WTC11 (cell line): ENCODE results near the gene BCL11B. TPM values are rescaled to one million over a fixed set of nuclear protein-coding genes. Genes with fewer than 3 reads are reported as not detected.

ENCODE experiments used
- ATF3 ChIP-seq: sonication (generic); formaldehyde crosslinking; conservative IDR thresholded peaks from 2 replicates; pipeline ENCODE4 v1.8.1; 2022; ENCODE audit warnings: mild to moderate bottlenecking, missing genetic modification reagents
- ATF6 ChIP-seq: sonication (generic); formaldehyde crosslinking; IDR thresholded peaks from 2 replicates; pipeline ENCODE4 v1.8.1; 2023; ENCODE audit warnings: mild to moderate bottlenecking, missing genetic modification reagents
- CDX4 ChIP-seq: fragments of 250-450 bp; sonication (Bioruptor Pico); IDR thresholded peaks from 2 replicates; pipeline ENCODE4 v1.9.0; 2021; ENCODE audit warnings: moderate library complexity, mild to moderate bottlenecking, inconsistent platforms, borderline replicate concordance
- EMX1 ChIP-seq: fragments of 250-450 bp; sonication (Bioruptor Pico); IDR thresholded peaks from 2 replicates; pipeline ENCODE4 v1.8.0; 2021; ENCODE audit warnings: mild to moderate bottlenecking
- ESRRA ChIP-seq: sonication (generic); formaldehyde crosslinking; IDR thresholded peaks from 2 replicates; pipeline ENCODE4 v1.8.1; 2022; ENCODE audit warnings: mild to moderate bottlenecking, missing genetic modification reagents, borderline replicate concordance
- FOXP1 ChIP-seq: sonication (generic); formaldehyde crosslinking; IDR thresholded peaks from 2 replicates; pipeline ENCODE4 v1.8.0; 2022; ENCODE audit warnings: missing genetic modification reagents, mild to moderate bottlenecking, moderate library complexity, borderline replicate concordance
- GABPB1 ChIP-seq: sonication (generic); formaldehyde crosslinking; IDR thresholded peaks from 2 replicates; pipeline ENCODE4 v1.8.1; 2023; ENCODE audit warnings: mild to moderate bottlenecking, missing genetic modification reagents
- HMGA2 ChIP-seq: fragments of 250-450 bp; sonication (Bioruptor Pico); IDR thresholded peaks from 2 replicates; pipeline ENCODE4 v1.4.0; 2021; ENCODE audit warnings: mild to moderate bottlenecking, moderate library complexity
- NR3C1 ChIP-seq: sonication (generic); formaldehyde crosslinking; conservative IDR thresholded peaks from 2 replicates; pipeline ENCODE4 v1.8.1; 2023; ENCODE audit warnings: low read depth, mild to moderate bottlenecking, missing genetic modification reagents
- PRRX2 ChIP-seq: fragments of 250-450 bp; sonication (Bioruptor Pico); IDR thresholded peaks from 2 replicates; pipeline ENCODE4 v1.8.0; 2021; ENCODE audit warnings: mild to moderate bottlenecking
- RORB ChIP-seq: fragments of 250-450 bp; sonication (Bioruptor Pico); IDR thresholded peaks from 2 replicates; pipeline ENCODE4 v1.9.0; 2021; ENCODE audit warnings: mild to moderate bottlenecking
- SOX15 ChIP-seq: fragments of 250-450 bp; sonication (Bioruptor Pico); IDR thresholded peaks from 2 replicates; pipeline ENCODE4 v1.9.0; 2021; ENCODE audit warnings: mild to moderate bottlenecking
- USF1 ChIP-seq: sonication (generic); formaldehyde crosslinking; IDR thresholded peaks from 2 replicates; pipeline ENCODE4 v1.8.0; 2022; ENCODE audit warnings: mild to moderate bottlenecking, missing genetic modification reagents
- ZBTB21 ChIP-seq: sonication (generic); formaldehyde crosslinking; IDR thresholded peaks from 2 replicates; pipeline ENCODE4 v1.8.1; 2023; ENCODE audit warnings: mild to moderate bottlenecking, missing genetic modification reagents, borderline replicate concordance
- ZNF232 ChIP-seq: sonication (generic); formaldehyde crosslinking; IDR thresholded peaks from 2 replicates; pipeline ENCODE4 v1.8.0; 2022; ENCODE audit warnings: mild to moderate bottlenecking, missing genetic modification reagents
- ZNF396 ChIP-seq: fragments of 250-450 bp; sonication (Bioruptor Pico); IDR thresholded peaks from 2 replicates; pipeline ENCODE4 v1.8.0; 2021; ENCODE audit warnings: mild to moderate bottlenecking, moderate library complexity, borderline replicate concordance
- ZNF416 ChIP-seq: fragments of 250-450 bp; sonication (Bioruptor Pico); IDR thresholded peaks from 2 replicates; pipeline ENCODE4 v1.9.0; 2021; ENCODE audit warnings: mild to moderate bottlenecking, inconsistent platforms
- ZNF671 ChIP-seq: fragments of 250-450 bp; sonication (Bioruptor Pico); IDR thresholded peaks from 2 replicates; pipeline ENCODE4 v1.8.0; 2021; ENCODE audit warnings: mild to moderate bottlenecking
- total RNA-seq: library from RNA; stranded (reverse); gene quantifications from 3 replicates; pipeline ENCODE4 v1.2.3, GENCODE V29; 2021
- TF ChIP-seq, protein P1 (sequence below): sonication (generic); formaldehyde crosslinking; IDR thresholded peaks from 2 replicates; pipeline ENCODE4 v1.8.1; 2023; ENCODE audit warnings: mild to moderate bottlenecking, missing genetic modification reagents
- TF ChIP-seq, protein P2 (sequence below): sonication (generic); formaldehyde crosslinking; IDR thresholded peaks from 2 replicates; pipeline ENCODE4 v1.8.0; 2023; ENCODE audit warnings: missing genetic modification reagents
- TF ChIP-seq, protein P3 (sequence below): sonication (generic); formaldehyde crosslinking; IDR thresholded peaks from 2 replicates; pipeline ENCODE4 v1.8.1; 2022; ENCODE audit warnings: missing genetic modification reagents, borderline replicate concordance
- TF ChIP-seq, protein P4 (sequence below): sonication (generic); formaldehyde crosslinking; IDR thresholded peaks from 2 replicates; pipeline ENCODE4 v1.8.1; 2023; ENCODE audit warnings: mild to moderate bottlenecking, moderate library complexity, missing genetic modification reagents
- TF ChIP-seq, protein P5 (sequence below): sonication (generic); formaldehyde crosslinking; conservative IDR thresholded peaks from 2 replicates; pipeline ENCODE4 v1.8.1; 2023; ENCODE audit warnings: mild to moderate bottlenecking, low read depth, missing genetic modification reagents, moderate library complexity
- TF ChIP-seq, protein P6 (sequence below): fragments of 250-450 bp; sonication (Bioruptor Pico); conservative IDR thresholded peaks from 2 replicates; pipeline ENCODE4 v1.9.0; 2021; ENCODE audit warnings: mild to moderate bottlenecking

Gene BCL11B
- total RNA-seq, 1 experiment from 2014 or later = 9.1 TPM

- TF ChIP-seq, protein P1, sequence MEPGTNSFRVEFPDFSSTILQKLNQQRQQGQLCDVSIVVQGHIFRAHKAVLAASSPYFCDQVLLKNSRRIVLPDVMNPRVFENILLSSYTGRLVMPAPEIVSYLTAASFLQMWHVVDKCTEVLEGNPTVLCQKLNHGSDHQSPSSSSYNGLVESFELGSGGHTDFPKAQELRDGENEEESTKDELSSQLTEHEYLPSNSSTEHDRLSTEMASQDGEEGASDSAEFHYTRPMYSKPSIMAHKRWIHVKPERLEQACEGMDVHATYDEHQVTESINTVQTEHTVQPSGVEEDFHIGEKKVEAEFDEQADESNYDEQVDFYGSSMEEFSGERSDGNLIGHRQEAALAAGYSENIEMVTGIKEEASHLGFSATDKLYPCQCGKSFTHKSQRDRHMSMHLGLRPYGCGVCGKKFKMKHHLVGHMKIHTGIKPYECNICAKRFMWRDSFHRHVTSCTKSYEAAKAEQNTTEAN (CRISPR knock-in tag) = peak; percentile 87
- TF ChIP-seq USF1 (CRISPR knock-in tag) (no peak), FOXP1 (CRISPR knock-in tag) (0 out of 2 replicates have a peak, but pooled peaks have one; percentile 69), ATF6 (CRISPR knock-in tag) (no peak), ZNF396 (CRISPR knock-in tag) (no peak), ZNF232 (CRISPR knock-in tag) (0 out of 2 replicates have a peak, but pooled peaks have one; percentile 61), RORB (CRISPR knock-in tag) (no peak), ZNF671 (CRISPR knock-in tag) (no peak), SOX15 (CRISPR knock-in tag) (no peak), NR3C1 (CRISPR knock-in tag) (no peak), PRRX2 (CRISPR knock-in tag) (no peak), GABPB1 (no peak), ATF3 (CRISPR knock-in tag) (no peak), CDX4 (CRISPR knock-in tag) (no peak), EMX1 (CRISPR knock-in tag) (no peak), ESRRA (CRISPR knock-in tag) (no peak), ZNF416 (CRISPR knock-in tag) (no peak), HMGA2 (CRISPR knock-in tag) (no peak), ZBTB21 (peak; percentile 62; the same call in 1 of the 2 replicates)
- TF ChIP-seq, protein P2, sequence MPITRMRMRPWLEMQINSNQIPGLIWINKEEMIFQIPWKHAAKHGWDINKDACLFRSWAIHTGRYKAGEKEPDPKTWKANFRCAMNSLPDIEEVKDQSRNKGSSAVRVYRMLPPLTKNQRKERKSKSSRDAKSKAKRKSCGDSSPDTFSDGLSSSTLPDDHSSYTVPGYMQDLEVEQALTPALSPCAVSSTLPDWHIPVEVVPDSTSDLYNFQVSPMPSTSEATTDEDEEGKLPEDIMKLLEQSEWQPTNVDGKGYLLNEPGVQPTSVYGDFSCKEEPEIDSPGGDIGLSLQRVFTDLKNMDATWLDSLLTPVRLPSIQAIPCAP = no peak
- TF ChIP-seq, protein P3, sequence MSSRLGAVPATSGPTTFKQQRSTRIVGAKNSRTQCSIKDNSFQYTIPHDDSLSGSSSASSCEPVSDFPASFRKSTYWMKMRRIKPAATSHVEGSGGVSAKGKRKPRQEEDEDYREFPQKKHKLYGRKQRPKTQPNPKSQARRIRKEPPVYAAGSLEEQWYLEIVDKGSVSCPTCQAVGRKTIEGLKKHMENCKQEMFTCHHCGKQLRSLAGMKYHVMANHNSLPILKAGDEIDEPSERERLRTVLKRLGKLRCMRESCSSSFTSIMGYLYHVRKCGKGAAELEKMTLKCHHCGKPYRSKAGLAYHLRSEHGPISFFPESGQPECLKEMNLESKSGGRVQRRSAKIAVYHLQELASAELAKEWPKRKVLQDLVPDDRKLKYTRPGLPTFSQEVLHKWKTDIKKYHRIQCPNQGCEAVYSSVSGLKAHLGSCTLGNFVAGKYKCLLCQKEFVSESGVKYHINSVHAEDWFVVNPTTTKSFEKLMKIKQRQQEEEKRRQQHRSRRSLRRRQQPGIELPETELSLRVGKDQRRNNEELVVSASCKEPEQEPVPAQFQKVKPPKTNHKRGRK (CRISPR knock-in tag) = no peak
- TF ChIP-seq, protein P4, sequence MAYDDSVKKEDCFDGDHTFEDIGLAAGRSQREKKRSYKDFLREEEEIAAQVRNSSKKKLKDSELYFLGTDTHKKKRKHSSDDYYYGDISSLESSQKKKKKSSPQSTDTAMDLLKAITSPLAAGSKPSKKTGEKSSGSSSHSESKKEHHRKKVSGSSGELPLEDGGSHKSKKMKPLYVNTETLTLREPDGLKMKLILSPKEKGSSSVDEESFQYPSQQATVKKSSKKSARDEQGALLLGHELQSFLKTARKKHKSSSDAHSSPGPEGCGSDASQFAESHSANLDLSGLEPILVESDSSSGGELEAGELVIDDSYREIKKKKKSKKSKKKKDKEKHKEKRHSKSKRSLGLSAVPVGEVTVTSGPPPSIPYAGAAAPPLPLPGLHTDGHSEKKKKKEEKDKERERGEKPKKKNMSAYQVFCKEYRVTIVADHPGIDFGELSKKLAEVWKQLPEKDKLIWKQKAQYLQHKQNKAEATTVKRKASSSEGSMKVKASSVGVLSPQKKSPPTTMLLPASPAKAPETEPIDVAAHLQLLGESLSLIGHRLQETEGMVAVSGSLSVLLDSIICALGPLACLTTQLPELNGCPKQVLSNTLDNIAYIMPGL (CRISPR knock-in tag) = peak; percentile 45
- TF ChIP-seq, protein P5, sequence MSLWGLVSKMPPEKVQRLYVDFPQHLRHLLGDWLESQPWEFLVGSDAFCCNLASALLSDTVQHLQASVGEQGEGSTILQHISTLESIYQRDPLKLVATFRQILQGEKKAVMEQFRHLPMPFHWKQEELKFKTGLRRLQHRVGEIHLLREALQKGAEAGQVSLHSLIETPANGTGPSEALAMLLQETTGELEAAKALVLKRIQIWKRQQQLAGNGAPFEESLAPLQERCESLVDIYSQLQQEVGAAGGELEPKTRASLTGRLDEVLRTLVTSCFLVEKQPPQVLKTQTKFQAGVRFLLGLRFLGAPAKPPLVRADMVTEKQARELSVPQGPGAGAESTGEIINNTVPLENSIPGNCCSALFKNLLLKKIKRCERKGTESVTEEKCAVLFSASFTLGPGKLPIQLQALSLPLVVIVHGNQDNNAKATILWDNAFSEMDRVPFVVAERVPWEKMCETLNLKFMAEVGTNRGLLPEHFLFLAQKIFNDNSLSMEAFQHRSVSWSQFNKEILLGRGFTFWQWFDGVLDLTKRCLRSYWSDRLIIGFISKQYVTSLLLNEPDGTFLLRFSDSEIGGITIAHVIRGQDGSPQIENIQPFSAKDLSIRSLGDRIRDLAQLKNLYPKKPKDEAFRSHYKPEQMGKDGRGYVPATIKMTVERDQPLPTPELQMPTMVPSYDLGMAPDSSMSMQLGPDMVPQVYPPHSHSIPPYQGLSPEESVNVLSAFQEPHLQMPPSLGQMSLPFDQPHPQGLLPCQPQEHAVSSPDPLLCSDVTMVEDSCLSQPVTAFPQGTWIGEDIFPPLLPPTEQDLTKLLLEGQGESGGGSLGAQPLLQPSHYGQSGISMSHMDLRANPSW (CRISPR knock-in tag) = no peak
- TF ChIP-seq, protein P6, sequence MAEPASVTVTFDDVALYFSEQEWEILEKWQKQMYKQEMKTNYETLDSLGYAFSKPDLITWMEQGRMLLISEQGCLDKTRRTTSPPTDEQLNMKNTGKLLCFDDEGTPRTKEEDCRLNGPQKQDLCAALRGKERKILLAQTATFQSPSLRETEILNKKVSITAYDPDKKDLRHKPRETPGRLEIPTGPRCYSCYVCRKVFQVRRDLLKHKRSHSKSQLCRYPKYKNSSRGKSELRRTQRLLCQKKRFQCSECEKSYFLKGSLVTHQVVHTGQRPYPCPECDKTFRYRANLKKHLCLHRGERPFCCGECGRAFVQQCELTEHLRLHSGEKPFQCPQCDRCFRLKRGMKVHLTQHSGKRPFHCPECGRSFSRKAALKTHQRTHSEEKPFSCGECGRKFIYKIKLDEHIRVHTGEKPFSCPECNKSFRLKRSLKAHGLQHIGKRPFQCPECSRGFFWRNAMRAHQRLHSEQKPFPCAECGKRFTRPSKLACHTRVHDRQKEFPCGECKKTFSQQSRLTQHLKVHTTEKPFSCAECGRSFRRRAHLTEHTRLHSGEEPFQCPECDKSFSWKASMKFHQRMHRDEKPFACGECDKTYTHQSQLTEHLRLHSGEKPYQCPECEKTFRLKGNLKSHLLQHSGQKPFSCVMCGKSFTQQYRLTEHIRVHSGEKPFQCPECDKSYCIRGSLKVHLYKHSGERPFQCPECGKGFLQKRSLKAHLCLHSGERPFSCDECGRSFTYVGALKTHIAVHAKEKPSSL (CRISPR knock-in tag) = no peak
These were observed 2.6 kb upstream of the BCL11B start (continued) for GRCh38 chr14:99274346-99275221.
